ENCODE results near the gene TRIM43. TPM values are rescaled to one million over a fixed set of nuclear protein-coding genes. Genes with fewer than 3 reads are reported as not detected.
"Not testable (repeated sequence)": the region's sequence is repeated elsewhere in the genome, so short reads cannot be mapped to it uniquely, and the experiment has no call there.

Gene TRIM43
- total RNA-seq, 1 donor from 2014 or later: not detected

DNA sequence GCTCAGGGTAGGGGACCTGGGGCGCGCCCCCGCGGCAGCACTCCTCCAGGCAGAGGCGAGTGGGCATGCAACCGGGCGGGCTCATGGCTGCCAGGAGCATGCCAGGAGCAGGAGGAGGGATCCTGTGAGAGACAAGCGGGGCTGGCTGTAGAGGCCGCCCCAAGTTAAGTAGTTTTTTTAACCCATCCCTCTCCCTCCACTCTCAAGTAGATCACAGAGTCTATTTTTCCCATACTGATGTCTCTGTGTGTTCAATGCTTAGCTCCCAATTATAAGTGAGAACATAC lies 49.4 kb downstream of the TRIM43 start:
- not testable (repeated sequence) for DNase-seq (ENCODE audit: low spot score)

DNA sequence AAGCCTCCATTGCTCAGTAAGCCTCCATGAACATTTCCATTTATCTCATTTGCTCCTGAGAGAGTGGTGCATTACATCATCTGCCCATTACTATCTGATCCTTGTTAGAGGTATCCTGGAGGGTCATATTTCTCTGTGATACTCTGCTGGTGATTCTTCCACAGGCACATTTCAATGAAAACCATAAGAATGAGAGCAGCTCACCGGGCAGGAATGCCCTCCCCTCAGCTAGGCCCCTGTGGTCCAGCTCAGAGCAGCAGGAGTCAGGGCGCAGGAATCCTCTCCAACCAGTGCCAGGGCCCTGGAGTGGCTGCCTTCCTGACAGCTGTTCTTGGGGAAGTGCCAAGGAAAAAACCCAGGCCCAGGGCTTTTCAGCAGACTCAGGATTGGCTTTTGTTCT lies 50.0 kb downstream of the TRIM43 start:
- not testable (repeated sequence) for DNase-seq (ENCODE audit: low spot score)

DNA sequence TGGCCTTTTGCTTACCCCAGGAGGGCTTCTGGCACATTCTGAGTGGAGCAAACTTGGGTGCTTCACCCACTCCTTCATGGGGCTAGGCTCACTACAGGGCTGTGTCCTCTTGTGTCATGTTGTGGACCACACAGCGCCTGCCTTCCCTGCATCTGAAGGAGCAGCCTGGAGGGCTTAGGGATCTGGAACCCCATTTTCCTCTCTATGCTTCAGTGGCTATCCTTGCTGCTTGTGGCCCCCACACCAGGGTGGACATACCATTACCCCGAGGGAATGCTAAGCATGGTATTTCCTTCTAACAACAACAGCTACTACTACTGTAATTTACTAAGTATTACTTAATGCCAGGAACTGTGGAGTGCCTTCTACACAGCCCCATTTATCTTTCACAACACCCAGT lies 50.6 kb downstream of the TRIM43 start:
- DNase-seq (ENCODE audit: low spot score): not testable (repeated sequence)

DNA sequence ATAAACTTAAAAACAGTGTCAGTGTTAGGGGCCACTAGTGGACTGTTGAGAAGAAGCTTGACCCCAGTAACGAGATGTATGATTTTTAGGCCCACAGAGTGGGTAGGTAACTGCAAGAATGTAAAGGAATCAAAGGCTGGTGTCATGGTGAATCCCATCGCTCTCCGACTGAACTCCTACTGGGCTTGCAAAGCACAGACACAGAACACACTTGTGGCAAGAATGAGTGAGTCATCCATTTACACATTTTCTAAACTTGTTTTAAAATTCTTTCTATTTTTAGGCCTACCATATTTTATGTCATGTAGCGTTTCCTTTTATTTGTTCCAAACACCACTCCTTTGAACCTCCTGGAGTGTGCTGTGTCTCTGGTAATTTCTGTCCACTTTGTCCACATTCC lies 51.1 kb downstream of the TRIM43 start:
- not testable (repeated sequence) for DNase-seq (ENCODE audit: low spot score)

DNA sequence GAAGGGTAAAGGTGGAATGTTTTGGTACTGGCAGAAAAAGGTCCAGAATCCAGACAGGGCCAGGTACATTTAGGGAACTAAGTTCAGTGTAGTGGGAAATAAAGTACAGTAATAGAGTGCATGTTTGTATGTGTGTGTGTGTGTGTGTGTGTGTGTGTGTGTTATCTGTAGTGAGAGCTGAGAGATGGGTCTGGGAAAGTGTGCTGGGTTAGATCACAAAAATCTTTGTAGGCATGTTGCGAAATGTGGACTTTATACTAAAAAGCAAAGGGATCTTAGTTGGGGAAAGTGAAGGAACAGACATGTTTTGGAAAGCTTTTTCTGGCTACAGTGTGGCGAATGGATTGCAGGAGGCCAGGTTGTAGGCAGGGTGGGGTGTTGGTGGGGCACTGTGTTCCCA lies 53.5 kb downstream of the TRIM43 start:
- DNase-seq (ENCODE audit: low spot score): not testable (repeated sequence)

DNA sequence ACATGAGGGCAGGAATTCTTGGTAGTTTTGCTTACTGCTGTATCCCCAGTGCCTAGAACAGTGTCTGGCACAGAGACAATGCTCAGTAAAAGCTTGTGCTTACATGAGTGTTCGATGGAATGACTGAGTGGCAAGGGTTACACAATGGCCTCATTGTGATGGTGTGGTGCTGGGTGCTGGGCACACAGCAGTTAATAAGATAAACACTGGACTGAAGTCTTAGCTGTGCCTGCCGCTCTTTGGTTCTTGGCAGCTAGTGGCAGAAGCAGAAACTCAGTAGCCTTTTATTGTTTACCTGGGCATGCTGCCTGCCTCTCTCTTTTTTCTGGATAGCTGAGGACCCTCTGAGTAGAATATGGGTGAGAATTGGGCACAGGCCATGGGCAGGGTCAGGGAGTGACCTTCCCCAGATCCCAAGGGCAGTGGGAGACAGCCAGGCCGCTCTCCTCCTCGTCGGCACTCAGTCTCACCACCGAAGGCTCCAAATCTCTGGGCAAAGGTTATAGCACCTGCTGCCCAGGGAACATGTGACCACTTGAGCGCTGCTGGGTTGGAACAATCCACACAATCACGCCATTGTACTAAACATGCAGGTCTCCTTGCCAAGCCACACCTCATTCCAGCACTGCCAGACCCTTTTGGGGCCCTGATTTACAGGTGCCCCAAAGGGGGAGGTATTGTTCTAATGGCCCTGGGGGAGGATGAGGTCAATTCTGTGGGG lies 54.6 kb downstream of the TRIM43 start:
- not testable (repeated sequence) for DNase-seq (ENCODE audit: low spot score)

DNA sequence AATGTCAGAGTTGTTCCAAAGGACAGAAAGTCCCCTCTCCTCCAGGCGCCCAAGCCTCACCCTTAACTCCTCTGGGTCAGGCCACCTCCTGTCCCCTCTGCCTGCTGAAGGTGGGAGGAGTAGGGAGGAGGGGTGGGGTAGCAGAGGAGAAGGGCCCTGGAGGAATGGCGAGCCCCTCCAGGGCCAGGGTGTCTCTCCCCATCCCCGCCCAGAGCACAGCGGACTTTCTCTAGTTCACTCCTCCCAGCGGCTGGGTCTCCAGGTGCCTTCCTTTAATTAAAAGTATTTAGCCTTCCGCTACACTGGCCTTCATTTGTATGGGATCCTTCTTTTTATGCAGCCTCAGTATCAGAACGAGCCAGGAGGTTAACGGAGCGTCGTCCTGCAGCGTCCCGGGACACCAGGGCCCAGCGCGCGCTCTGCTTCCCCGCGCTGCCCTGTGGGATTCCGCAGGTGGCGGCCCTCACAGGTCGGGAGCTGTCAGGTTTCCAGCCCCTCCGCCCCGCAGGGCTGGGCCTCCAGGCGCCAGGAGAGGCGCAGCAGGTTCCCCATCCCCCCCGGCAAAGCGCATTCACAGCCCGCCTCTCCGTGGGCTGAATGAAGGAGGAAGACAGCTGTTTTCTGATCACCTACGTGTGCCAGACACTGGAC lies 57.2 kb downstream of the TRIM43 start:
- not testable (repeated sequence) for DNase-seq (ENCODE audit: low spot score)

Other genes starting within 250 kb of the TRIM43 start
- 16.9 TPM for gene FAHD2A, start 189.3 kb upstream of the TRIM43 start, total RNA-seq (ENCODE audit: insufficient read depth, low replicate concordance)
- not detected for gene TRIM43B, start 107.2 kb upstream of the TRIM43 start, total RNA-seq (ENCODE audit: insufficient read depth, low replicate concordance)